GM18870 (cell line): ENCODE measurements around the gene MAMSTR.
"Not testable (repeated sequence)": the region's sequence is repeated elsewhere in the genome, so short reads cannot be mapped to it uniquely, and the experiment has no call there.

Source experiments
- ATAC-seq: cut with Tn5 transposase; IDR thresholded peaks from one replicate; pipeline ENCODE4 v1.9.1; 2021; ENCODE audit warnings: moderate library complexity; ENCODE audit not compliant: unreplicated experiment

MAMSTR gene

DNA sequence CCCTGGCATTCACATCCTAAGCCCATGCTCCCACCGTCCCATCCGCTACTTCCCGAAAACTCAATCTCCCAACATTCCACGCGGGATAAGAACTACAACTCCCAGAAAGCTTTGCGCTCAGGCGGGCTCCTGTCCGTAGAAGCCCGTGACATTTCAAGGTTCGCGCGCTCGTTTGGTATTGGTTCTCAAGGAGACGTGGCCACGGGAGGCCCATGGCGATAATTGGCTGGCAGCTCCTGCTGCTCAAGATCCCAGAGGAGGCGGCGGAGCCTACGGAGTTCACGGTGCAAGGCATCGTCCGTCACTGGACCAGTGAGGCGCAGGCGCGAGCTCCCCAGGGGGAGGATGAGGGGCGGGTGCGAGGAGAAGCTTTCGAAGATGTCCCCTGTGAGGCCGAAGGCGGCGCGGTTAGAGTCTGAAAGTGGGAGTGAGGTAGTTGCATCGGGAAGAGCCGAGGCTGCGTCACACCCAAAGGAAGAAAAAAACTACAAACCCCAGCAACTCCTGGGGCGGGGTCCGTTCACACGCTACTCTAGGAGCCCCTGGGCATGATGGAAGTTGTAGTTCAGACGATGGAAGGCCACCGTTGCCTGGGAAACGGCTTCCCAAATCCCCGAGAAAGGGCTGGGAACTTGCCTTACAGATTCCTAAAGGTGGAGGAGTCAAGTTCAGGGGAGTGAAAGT is 1.2 kb upstream of the MAMSTR start:
- peak; percentile 76 for ATAC-seq

DNA sequence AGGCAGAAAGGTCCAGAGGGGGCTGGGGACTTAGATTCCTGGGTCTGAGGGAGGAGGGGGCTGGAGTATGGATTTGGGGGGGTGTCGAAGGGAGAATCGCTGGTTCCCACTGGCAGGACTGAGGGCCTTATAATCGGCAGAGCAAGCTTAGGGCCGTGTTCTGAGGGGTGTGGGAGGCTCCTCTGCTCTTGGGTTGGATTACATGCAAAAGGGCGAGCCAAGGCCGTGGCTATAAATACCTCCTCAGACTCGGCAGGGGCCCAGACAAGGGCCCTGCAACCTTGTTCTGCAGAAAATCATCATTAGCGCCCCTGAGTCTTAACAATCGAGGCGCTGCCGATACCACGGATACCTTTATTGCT is 707 bp upstream of the MAMSTR start:
- ATAC-seq = peak; percentile 7

DNA sequence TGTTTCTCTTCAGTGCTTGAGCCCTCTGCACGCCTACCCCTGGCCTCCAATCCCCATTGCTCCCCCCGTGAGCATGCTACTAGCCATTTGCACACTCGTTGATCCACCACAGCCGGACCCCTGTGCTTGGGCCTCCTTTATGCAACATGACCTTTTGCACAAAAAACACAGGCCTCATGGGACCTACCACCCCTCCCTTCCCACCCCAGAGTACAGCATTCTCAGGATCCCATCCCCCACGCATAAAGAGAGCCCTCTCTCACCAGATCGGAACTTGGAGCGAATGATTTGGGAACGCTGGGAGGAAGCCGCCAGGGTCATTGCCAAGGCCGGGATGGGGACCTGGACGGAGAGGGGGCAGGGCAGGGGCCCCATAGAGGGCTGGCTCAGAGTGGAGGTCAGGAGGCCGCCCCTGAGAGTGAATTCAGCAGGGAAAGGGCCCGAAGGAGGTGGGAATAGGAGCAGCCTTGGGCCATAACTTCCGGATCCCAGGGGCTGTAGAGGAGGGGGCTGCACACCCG is 754 bp downstream of the MAMSTR start:
- no peak for ATAC-seq

DNA sequence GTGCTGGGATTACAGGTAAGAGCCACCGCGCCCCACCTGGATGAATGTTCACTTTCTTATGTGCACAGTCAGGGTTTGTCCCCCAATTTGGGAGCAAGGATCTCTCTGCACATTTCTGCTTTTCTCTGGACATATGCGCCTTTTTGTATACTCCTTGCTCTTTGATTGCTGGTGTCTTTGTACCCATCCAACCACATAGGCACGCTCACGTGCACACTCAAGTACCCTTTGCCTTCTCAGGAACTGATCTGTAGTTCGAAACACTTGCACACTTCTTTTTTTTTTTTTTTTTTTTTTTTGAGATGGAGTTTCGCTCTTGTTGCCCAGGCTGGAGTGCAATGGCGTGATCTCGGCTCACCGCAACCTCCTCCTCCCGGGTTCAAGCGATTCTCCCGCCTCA is 1.4 kb downstream of the MAMSTR start:
- not testable (repeated sequence) for ATAC-seq

DNA sequence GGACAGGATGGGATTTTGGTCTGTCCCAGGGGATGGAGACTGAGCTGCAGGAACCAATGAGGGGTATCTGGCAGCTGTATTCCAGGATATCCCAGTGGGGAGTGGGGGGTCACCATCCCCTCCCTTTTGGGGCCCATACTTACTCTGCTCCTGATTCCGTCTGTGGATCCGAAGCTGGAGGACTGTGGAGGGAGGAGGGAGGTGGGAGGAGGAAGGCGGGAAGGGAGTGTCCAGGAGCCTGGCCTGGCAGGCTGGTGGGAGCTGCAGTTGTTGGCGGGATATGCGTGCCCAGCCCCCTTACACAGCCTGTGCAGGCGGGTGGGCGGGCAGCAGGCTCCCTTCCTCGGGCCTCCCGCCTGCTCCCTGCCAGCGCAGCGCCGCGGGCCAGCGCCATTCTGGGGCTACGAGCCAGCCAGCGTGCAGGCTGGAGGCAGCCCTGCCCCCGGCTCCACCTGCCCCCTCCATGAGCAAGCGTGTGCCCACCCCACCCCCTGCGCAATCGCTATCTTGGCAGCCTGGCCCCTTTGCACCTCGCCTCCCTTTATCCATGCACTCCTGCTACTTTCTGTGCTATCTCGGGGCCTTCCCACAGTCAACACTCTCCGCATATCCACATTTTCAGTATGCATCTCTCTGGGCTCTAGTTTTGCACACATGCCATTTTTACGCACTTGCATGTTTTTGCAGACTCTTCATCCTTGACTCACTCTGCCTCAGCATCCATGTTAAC is 2.8 kb downstream of the MAMSTR start:
- ATAC-seq = no peak

DNA sequence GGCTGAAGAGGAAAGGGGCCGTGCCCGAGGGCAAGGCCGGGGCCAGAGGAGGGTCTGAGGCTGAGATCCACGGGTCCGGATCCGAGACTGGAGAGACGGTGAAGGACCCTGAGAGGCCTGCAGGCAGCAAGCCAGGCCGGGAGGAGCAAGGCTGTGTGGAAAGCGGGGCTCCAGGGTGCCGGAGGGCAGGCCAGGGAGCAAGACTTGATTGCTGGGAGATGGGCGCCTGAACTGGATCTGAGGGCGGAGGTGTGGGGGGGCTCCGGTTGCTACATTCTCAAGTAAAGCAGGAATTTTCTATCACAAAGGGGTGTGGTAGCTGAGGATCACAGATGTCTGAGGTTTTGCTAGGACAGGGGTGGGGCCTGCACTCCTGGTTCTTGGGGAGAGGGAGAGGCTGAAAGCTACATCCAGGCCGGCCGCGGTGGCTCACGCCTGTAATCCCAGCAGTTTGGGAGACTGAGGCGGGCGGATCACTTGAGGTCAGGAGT is 3.8 kb downstream of the MAMSTR start:
- ATAC-seq = no peak

DNA sequence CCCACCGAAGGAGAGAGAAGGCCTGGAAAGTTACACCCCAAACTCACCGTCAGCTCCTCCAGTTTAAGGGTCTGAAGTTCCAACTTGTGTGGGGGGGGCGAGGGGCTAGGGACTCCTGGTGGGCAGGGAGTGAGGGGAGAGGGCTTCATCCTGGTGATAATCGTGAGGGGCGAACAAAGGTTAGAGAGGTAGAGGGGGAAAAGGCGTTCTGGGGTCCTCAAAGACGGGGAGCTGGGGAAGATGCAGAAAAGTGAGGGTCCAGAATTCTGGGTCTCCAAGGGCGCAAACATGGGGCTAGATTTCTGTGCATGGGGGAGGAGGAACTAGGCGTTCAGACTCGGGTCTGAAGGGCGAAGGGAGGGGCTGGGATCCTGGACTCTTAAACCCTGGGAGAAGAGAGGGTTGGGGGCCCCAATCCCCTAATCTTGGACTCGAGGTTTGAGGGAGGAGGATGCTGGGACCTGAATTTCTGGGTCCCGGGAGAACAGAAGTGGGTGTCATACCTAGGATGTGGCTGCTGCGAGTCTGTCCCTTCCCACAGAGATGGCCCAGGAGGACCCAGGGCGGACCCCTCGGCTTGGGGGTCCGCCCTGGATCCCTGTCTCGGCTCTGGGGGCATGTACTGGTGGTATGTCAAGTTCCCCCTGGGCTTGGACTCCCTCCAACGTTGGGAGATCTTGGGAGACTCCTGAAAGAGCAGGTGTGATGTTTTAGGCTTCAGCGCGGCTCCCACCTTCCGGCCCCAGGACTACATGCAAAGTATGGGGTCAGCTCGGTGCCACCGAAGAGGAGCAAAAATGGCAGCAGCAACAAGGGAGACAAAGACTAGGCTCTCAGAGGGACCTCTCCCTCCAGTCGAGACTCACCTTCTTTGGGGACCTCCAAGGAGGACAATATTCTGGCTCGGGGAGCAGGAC is 4.5 kb downstream of the MAMSTR start:
- no peak for ATAC-seq

DNA sequence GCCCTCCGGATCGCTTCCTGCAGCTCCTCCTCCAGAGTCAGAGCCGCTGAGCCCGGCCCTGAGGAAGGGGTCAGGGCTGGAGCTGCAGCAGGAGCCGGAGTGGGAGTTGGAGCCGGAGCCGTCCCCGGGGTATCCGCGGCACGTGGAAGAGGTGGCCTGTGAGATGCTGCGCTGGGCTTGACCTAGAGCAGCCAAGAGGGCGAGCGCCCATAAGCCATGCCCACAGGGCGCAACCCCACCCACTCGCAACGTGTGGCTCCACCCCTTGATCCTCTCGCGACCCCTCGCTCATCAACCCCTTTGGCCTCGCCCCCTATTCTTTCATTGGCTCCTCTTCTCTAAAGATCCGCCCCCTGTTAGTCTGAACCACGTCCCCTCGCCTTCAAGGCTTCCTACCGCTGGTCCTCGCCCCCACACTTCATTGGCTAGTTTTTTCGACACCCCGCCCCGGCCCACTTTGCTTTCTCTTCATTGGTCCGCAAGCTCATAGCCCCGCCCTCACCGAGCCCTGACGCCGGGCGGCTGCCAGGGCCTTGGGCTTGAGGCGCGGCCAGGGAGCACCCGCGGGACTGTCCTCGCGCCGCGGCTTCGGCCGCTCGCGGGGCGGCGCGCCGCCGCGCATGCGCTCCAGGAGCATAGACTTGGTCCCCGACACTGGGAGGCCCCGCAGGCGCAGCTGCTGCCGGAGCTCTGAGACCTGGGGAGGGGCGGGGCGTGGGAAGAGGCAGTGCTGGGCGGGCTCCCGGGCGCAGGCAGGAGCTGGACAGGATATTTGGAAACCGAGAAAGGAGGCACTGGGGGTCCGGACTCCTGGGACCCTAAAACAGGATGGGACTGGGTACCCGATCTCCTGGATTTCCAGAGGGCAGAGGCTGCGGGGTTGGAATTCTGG is 5.4 kb downstream of the MAMSTR start:
- ATAC-seq = peak; percentile 90

DNA sequence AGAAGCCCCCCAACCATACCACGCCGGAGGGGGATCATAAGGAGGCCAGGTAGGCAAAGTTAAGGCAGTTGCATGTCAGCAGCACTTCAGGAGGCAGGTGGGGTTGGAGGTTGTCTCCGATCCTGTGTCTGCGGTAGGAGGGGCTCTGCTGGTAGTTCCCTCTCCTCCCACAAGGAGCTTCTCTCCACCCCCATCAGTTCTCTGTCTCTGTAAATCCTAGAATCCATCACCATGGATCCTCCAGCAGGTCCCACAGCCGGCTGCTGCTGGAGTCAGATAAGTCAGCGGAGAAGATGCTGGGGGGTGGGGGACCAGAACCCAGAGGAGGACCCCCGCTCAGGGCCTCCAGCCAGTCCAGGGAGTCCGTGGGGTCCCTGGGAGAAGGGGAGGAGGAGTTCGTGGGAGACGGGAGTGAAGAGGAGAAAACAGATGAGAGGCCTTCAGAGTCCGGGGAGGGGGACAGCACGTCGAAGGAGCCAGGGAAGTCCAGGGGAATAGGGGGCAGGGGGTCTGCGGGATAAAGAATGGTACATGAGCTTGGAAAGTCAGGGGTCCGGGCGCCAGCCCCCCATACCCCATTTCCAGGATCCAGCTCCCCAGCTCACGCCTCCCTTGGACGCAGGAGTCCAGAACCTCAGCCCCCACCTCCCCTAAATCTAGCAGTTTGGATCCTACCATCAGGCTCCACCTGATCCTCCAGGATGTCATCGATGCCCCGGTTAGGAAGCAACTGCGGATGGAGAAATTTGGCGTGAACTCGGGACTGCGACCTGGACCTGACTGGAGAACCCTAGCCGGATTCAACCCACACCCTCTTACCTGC is 6.3 kb downstream of the MAMSTR start:
- no peak for ATAC-seq

DNA sequence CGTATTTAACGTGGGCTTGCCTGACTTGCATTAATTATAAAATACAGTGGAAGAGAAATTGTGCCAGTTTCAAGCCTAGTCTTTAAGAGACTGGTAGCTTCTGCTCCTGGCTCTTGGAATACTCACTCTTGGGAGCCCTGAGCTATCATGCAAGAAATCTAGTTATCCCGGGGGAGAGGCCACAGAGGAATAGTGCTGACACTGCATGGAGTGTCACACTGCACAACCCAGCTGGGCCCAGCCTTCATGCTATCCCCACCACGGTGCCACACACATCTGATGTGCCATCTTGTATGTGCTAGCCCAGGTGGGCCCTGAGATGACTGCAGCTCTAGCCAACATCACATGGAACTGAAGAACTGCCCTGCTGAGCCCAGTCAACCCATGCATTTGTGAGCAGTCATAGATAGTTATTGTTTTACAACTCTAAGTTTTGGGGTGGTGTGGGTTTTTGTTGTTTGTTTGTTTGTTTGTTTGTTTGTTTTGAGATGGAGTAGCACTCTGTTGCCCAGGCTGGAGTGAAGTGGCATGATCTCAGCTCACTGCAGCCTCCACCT is 8.3 kb downstream of the MAMSTR start:
- no peak for ATAC-seq

DNA sequence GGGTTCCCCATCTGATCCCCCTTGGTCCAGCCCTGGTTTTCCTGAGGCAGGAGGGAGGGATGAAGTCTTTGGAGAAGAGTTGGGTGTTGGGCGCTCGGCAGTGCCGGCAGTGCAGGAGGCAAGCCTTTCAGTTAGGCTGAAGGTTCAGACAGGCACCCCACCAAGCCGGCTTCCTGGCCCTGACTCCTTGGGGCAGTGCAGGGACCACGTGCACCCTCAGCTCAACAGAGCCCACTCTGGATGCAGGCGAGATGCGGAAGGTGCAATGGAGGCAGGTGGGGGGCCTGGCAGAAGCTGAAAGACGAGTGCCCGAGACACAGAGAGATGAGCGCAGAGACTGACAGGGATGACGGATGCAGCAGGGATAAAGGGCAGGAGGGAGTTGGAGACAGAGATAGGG is 11.1 kb downstream of the MAMSTR start:
- no peak for ATAC-seq

DNA sequence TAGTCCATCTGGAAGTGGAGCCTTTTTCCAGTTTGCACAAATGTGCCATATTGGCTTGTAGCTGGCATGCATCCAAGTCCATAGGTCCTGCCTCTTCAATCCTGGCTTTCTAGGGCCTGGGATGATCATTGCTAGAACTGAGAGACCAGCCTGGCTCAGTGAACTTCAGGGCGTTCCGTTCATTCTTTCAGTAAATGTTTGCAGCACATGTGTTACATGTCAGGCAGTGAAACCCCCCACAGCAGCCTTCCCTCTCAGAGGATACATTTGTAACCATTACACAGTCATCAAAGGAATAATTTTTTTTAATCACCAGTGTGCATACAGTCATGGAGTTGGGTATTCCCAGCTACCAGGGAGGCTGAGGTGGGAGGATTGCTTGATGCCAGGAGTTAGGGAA is 14.1 kb downstream of the MAMSTR start:
- no peak for ATAC-seq

DNA sequence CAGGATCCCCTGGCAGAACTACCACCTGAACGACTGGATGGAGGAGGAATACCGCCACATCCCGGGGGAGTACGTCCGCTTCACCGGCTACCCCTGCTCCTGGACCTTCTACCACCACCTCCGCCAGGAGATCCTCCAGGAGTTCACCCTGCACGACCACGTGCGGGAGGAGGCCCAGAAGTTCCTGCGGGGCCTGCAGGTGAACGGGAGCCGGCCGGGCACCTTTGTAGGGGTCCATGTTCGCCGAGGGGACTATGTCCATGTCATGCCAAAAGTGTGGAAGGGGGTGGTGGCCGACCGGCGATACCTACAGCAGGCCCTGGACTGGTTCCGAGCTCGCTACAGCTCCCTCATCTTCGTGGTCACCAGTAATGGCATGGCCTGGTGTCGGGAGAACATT is 16.2 kb downstream of the MAMSTR start:
- no peak for ATAC-seq

DNA sequence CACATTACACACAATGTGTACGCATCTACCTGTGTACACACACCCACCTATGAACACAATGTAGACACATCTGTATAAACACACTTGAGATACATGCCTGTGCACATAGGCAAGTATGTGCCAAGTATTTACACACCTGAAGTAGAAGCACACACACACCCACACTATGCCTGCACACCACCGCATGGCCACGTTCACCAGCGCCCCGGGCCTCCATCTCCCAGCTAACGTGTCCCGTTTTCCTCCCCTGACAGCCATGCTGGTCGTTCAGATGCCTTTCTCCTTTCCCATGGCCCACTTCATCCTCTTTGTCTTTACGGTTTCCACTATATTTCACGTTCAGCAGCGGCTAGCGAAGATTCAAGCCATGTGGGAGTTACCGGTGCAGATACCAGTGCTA is 16.8 kb downstream of the MAMSTR start:
- ATAC-seq = no peak

DNA sequence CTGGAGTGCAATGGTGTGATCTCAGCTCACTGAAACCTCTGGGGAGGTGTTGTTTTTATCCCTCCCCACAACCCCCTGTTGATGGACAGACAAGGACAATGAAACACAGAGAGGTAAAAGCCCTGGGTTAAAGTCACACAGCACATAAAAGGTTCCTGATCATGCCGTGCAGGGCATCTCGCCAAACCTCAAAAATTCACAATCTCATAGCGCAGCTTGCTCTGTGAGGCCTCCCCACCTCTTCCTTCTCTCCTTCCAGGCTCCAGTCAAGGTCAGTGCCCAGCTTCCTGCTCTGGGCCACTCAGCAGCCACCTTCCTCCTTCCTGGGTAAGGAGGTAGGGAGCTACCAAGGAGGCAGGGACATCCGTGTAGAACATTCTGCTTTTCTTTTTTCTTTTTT is 21.5 kb downstream of the MAMSTR start:
- ATAC-seq = no peak

DNA sequence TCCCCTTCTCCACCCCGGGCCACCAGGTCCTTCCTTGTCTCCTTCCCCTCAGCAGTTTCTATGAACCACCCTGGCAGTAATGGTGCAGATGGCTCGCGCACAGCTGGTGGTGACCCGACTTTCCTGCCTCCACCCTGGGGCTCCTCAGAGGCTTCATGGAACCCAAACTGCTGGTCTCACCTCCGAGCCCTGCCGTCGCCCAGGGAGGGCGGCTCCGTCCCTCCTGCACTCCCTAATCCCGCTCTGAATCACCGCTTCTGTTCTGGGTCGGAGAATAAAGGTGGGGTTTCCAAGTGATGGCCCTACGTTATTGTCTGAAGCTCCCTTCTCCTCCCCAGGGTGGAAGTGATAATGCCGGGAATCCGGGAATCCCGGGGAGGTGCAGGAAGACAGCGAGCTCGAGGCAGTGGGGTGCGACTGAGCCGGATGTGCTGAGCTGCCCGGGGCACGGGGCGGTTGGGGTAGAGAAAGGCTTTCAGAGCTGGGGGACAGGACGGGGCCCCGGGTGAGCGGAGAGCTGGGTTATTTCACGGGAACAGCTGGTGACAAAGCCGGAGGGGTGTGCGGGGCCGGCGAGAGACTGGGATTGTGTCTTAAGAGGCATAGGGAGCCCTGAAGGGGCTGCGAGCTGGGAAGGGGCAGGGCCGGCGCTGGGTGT is 23.0 kb downstream of the MAMSTR start:
- no peak for ATAC-seq

DNA sequence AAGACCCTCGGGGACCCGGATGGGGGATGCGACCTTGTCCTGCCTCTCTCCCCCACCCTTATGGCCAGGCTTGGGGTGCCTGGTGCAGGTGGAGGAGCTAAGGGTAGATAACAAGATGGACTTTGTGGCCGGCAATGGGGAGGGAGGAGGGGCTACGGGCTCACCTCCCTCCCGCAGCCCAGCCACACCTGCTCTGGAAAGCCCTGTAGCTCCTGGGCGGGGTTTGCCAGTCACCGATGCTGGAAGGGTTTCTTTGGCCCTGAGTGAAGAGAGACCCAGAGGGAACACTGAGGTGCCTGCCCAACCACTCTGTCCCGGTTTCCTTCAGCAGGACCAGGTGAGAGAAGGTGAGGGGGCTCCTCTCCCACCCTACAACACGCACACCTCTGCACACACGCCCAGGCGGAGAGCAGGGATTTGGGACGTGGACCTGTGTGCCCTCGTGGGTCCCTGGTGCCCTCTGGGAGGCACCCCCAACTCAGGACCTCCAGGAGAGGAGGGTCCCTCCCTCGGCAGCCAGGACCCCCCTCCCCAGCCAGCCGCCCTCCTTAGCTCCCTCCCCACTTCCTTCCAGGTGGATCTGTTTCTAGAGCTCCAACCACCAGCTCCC is 23.7 kb downstream of the MAMSTR start, which contains the start of gene FUT2:
Gene FUT2 (plus strand): TSS at position 229 of the 610 bp plus-strand sequence. CDS start 6,986 bp downstream, outside the sequence.
- ATAC-seq = no peak

DNA sequence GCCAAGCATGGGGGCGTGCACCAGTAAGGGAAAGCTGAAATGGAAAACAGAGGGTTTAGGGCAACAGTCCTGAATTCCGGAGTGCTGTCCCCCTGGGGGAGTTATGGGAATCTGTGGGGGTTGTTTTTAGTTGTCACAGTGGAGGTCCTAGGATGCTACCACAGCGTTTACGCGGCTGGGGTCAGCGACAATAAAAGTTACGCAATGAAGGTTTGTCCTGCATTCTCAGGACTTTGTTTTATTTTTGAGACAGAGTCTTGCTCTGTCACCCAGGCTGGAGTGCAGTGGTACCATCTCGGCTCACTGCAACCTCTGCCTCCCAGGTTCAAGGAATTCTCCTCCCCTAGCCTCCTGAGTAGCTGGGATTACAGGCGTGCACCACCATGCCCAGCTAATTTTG is 25.9 kb downstream of the MAMSTR start:
- not testable (repeated sequence) for ATAC-seq
